Trophoblast cell (in vitro differentiated cells and primary cell): ENCODE results near the gene LAP3.

ENCODE experiments used
- DNase-seq, 2 donors: peaks; one replicate each; pipeline ENCODE4 v3.0.0-alpha.2; 2016
- H2AFZ ChIP-seq: 2 replicates; pipeline ENCODE4 v1.6.1; 2013; ENCODE audit warnings: low read length, moderate library complexity, mild to moderate bottlenecking; ENCODE audit not compliant: insufficient read depth, poor library complexity
- H2AK5ac ChIP-seq: 2 replicates; pipeline ENCODE4 v1.6.1; 2013; ENCODE audit warnings: mild to moderate bottlenecking, low read length
- H2BK120ac ChIP-seq: 2 replicates; pipeline ENCODE4 v1.6.1; 2013; ENCODE audit warnings: low read length, mild to moderate bottlenecking, moderate library complexity; ENCODE audit not compliant: insufficient read depth, poor library complexity
- H2BK12ac ChIP-seq: 2 replicates; pipeline ENCODE4 v1.6.1; 2013; ENCODE audit warnings: mild to moderate bottlenecking, low read length, moderate library complexity
- H2BK5ac ChIP-seq: 2 replicates; pipeline ENCODE4 v1.6.1; 2013; ENCODE audit warnings: low read length, low read depth, moderate library complexity, mild to moderate bottlenecking; ENCODE audit not compliant: poor library complexity
- H3K14ac ChIP-seq: 2 replicates; pipeline ENCODE4 v1.6.1; 2013; ENCODE audit warnings: mild to moderate bottlenecking, low read length
- H3K18ac ChIP-seq: 2 replicates; pipeline ENCODE4 v1.6.1; 2013; ENCODE audit warnings: mild to moderate bottlenecking, low read length
- H3K23ac ChIP-seq: 2 replicates; pipeline ENCODE4 v1.6.1; 2013; ENCODE audit warnings: low read length
- H3K27ac ChIP-seq: 2 replicates; pipeline ENCODE4 v1.5.1; 2013; ENCODE audit warnings: low read depth, mild to moderate bottlenecking, inconsistent platforms, low read length, moderate library complexity
- H3K27me3 ChIP-seq: 2 replicates; pipeline ENCODE4 v1.6.1; 2013; ENCODE audit warnings: inconsistent platforms, mild to moderate bottlenecking, low read length, moderate library complexity; ENCODE audit not compliant: insufficient read depth
- H3K36me3 ChIP-seq, 2 experiments: 1 replicate in 1 of 2; 2 replicates in 1 of 2; pipeline ENCODE4 v1.6.1; 2013; ENCODE audit warnings: low read length in 2 of 2, mild to moderate bottlenecking in 2 of 2, moderate library complexity in 1 of 2; ENCODE audit not compliant: insufficient read depth in 2 of 2, control insufficient read depth in 1 of 2
- H3K4ac ChIP-seq: 2 replicates; pipeline ENCODE4 v1.6.1; 2013; ENCODE audit warnings: low read depth, mild to moderate bottlenecking, low read length, moderate library complexity
- H3K4me1 ChIP-seq, 2 experiments: 1 replicate in 1 of 2; 2 replicates in 1 of 2; pipeline ENCODE4 v1.6.1; 2013; ENCODE audit warnings: low read length in 2 of 2, mild to moderate bottlenecking in 2 of 2, moderate library complexity in 1 of 2; ENCODE audit not compliant: insufficient read depth in 2 of 2, control insufficient read depth in 1 of 2
- H3K4me2 ChIP-seq: 2 replicates; pipeline ENCODE4 v1.6.1; 2013; ENCODE audit warnings: inconsistent platforms, mild to moderate bottlenecking, low read length, moderate library complexity
- H3K4me3 ChIP-seq: 2 replicates; pipeline ENCODE4 v1.5.1; 2013; ENCODE audit warnings: mild to moderate bottlenecking, low read depth, low read length, inconsistent platforms
- H3K79me1 ChIP-seq: one replicate; pipeline ENCODE4 v1.6.1; 2013; ENCODE audit warnings: low read length
- H3K79me2 ChIP-seq: 2 replicates; pipeline ENCODE4 v1.6.1; 2013; ENCODE audit warnings: low read length, mild to moderate bottlenecking; ENCODE audit not compliant: control insufficient read depth, insufficient read depth, poor library complexity
- H3K9ac ChIP-seq: 2 replicates; pipeline ENCODE4 v1.6.1; 2013; ENCODE audit warnings: mild to moderate bottlenecking, low read length
- H3K9me3 ChIP-seq: 2 replicates; pipeline ENCODE4 v1.6.1; 2013; ENCODE audit warnings: low read depth, mild to moderate bottlenecking, control low read depth, inconsistent platforms, low read length; ENCODE audit not compliant: insufficient read depth
- H4K12ac ChIP-seq: 2 replicates; pipeline ENCODE4 v1.6.1; 2013; ENCODE audit warnings: low read depth, mild to moderate bottlenecking, low read length, moderate library complexity
- H4K8ac ChIP-seq: 2 replicates; pipeline ENCODE4 v1.6.1; 2013; ENCODE audit warnings: low read depth, mild to moderate bottlenecking, low read length, moderate library complexity
- H4K91ac ChIP-seq: one replicate; pipeline ENCODE4 v1.6.1; 2013; ENCODE audit warnings: low read depth, mild to moderate bottlenecking, low read length, moderate library complexity
- WGBS: extraction: QIAGEN DNeasy Blood & Tissue Kit; methylation state at CpG from one replicate; pipeline ENCODE4 v1.1.7; 2013; ENCODE audit warnings: missing lambda C conversion rate; ENCODE audit not compliant: insufficient read length, insufficient coverage; ENCODE audit errors: extremely low coverage; 5-methylcytosine and 5-hydroxymethylcytosine counted together

LAP3 gene

DNA sequence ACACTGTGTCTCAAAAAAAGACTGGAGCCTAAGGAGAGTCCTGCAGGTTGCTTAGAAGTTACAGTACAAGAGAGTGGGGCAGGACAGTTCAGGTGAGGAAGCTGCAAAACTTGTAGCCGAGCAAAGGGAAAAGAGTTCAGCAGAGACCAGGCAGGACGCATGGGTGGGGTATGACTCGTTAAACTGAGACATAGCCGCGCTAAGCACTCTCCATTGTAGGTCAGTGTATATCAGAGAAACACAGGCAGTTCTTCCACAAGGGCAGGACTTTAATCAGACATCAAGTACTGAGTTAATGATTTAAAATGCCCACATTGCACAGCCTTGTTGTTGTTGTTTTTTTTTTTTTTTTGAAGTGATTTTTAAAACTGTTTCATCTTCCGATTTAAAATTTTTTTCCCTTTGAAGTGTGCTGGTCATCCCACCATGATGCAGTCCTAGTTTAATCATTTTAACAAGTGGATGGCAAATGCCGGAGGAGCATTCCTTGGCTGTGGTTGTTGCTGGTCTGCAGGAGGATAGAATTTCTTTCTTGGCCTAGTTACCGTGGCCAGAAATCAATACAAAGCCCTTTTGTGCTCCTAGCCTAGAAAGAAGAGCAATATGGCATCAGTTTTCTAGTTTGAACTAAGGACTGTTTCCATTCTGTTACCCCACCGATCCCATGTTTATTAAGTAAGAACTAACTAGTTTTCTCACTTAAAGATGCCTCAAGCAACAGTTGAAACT lies 10.3 kb downstream of the LAP3 start:
- Histone ChIP-seq H3K27ac (no peak overlapping the region), H3K18ac (no peak overlapping the region), H4K91ac (no peak overlapping the region), H3K9ac (no peak overlapping the region), H4K8ac (no peak overlapping the region), H3K4ac (no peak overlapping the region), H2AFZ (no peak overlapping the region), H3K4me2 (no peak overlapping the region), H3K4me1 (no peaks in the 10 kb centered on the region), H3K14ac (no peak overlapping the region), H2BK5ac (no peak overlapping the region), H2BK120ac (no peak overlapping the region), H3K23ac (no peak overlapping the region), H3K79me2 (no peaks in the 10 kb centered on the region), H2AK5ac (no peak overlapping the region), H4K12ac (no peak overlapping the region), H3K36me3 (peaks cover 28 to 45% of the 10 kb centered on the region in 2 experiments), H3K79me1 (no peaks in the 10 kb centered on the region), H3K27me3 (no peaks in the 10 kb centered on the region), H2BK12ac (no peak overlapping the region), H3K9me3 (no peaks in the 10 kb centered on the region), H3K4me3 (no peak overlapping the region)
- DNase-seq = no peak
- no CpG with 5 or more reads among the region's 9 CpGs for WGBS

DNA sequence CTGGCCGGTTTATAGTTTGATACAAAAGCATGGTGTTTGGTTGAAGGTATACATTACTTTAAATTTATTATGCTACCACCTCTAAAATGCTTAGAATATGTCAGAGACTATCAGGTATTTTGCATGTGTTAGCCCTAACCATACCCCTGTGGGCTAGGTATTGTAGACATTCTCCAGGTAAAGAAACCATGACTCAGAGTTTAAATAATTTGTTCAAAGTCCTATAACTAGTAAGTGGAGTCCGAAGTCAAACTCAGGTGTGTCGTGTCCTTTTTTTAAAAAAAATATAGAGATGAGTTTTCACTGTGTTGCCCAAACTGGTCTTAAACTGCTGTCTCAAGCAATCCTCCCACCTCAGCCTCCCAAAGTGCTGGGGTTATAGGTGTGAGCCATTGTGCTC lies 12.4 kb downstream of the LAP3 start:
- no CpG with 5 or more reads among the region's 3 CpGs for WGBS
- Histone ChIP-seq H3K9me3 (no peaks in the 10 kb centered on the region), H3K9ac (no peak overlapping the region), H3K27ac (no peak overlapping the region), H3K4me3 (no peak overlapping the region), H3K4me1 (no peaks in the 10 kb centered on the region), H3K36me3 (peaks cover 21 to 31% of the 10 kb centered on the region in 2 experiments), H2BK120ac (no peak overlapping the region), H2AK5ac (no peak overlapping the region), H4K8ac (no peak overlapping the region), H3K4me2 (no peak overlapping the region), H3K4ac (no peak overlapping the region), H3K23ac (no peak overlapping the region), H3K27me3 (no peaks in the 10 kb centered on the region), H2BK12ac (no peak overlapping the region), H3K79me1 (no peaks in the 10 kb centered on the region), H2AFZ (no peak overlapping the region), H3K18ac (no peak overlapping the region), H4K91ac (no peak overlapping the region), H3K79me2 (no peaks in the 10 kb centered on the region), H4K12ac (no peak overlapping the region), H2BK5ac (no peak overlapping the region), H3K14ac (no peak overlapping the region)
- DNase-seq = no peak

DNA sequence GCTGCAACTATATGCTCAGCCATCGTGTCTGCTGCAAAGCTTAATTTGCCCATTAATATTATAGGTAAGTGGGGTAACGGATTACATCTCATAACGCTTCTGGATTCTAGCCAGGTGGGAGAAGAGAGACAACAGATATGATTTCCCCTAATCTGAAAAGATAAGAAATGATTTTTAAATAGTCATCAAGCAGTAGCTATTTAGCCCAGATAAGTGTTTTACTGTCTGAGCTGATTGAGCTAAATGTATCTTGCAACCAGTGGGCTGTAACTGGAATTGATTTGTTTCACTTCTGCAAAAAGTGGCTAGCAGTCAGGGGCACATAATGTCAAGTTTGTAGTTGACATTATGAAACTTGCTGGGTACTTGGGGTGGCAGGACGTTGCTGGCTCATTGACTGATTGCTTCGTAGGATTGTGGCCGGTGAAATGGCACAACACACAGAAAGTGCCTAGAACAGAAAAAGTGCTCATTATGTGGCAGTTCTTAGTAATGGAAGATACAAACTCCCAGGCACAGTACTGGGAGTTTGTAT lies 18.5 kb downstream of the LAP3 start:
- peaks cover 24 to 36% of the 10 kb centered on the region in 2 experiments for H3K36me3 ChIP-seq
- H3K27ac ChIP-seq = no peak overlapping the region
- H4K8ac ChIP-seq = no peak overlapping the region
- H3K9me3 ChIP-seq = no peaks in the 10 kb centered on the region
- no peak overlapping the region for H3K4me3 ChIP-seq
- no peaks in the 10 kb centered on the region for H3K79me1 ChIP-seq
- no peak overlapping the region for H2AFZ ChIP-seq
- no peak overlapping the region for H3K4me2 ChIP-seq
- no peak overlapping the region for H3K4ac ChIP-seq
- H3K79me2 ChIP-seq = no peaks in the 10 kb centered on the region
- H3K23ac ChIP-seq = no peak overlapping the region
- H2BK12ac ChIP-seq = no peak overlapping the region
- H2BK120ac ChIP-seq = no peak overlapping the region
- WGBS = no CpG with 5 or more reads among the region's 6 CpGs
- no peak overlapping the region for H3K18ac ChIP-seq
- no peak overlapping the region for H3K14ac ChIP-seq
- no peak overlapping the region for H2AK5ac ChIP-seq
- H3K27me3 ChIP-seq = no peaks in the 10 kb centered on the region
- H4K12ac ChIP-seq = no peak overlapping the region
- no peak overlapping the region for H3K9ac ChIP-seq
- no peak overlapping the region for H2BK5ac ChIP-seq
- DNase-seq = no peak
- no peak overlapping the region for H4K91ac ChIP-seq
- no peaks in the 10 kb centered on the region for H3K4me1 ChIP-seq

DNA sequence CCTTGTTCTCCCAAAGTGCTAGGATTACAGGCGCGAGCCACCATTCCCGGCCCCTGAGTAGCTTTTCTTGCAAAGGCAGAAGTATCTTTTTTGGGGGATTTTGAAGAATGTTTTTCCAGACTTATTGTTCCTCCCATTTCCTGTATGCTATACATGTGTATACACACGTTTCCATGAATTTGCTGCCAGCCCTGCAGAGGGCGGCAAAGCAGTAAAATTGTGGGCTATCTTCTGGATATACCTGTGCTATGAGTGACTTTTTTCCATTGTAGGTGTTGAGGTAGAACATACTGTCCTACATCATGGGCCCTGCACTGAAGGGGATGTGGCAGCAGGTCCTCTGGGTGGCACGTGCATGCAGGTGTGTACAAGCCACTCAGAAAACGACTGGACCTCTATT lies 20.5 kb downstream of the LAP3 start:
- peak in 1 of 2 donors; percentile 66 for DNase-seq
- no peak overlapping the region for H2AFZ ChIP-seq
- no peak overlapping the region for H3K4me3 ChIP-seq
- H3K4me2 ChIP-seq = no peak overlapping the region
- H3K23ac ChIP-seq = no peak overlapping the region
- H3K36me3 ChIP-seq = peaks cover 21 to 39% of the 10 kb centered on the region in 2 experiments
- H3K9ac ChIP-seq = no peak overlapping the region
- no peaks in the 10 kb centered on the region for H3K9me3 ChIP-seq
- H3K4me1 ChIP-seq = no peaks in the 10 kb centered on the region
- H3K79me1 ChIP-seq = no peaks in the 10 kb centered on the region
- no peak overlapping the region for H3K18ac ChIP-seq
- no peak overlapping the region for H2AK5ac ChIP-seq
- H3K14ac ChIP-seq = no peak overlapping the region
- H4K8ac ChIP-seq = no peak overlapping the region
- no peak overlapping the region for H3K27ac ChIP-seq
- H2BK5ac ChIP-seq = no peak overlapping the region
- no peak overlapping the region for H2BK12ac ChIP-seq
- no peak overlapping the region for H2BK120ac ChIP-seq
- no peak overlapping the region for H3K4ac ChIP-seq
- no peak overlapping the region for H4K91ac ChIP-seq
- H4K12ac ChIP-seq = no peak overlapping the region
- no CpG with 5 or more reads among the region's 7 CpGs for WGBS
- H3K27me3 ChIP-seq = no peaks in the 10 kb centered on the region
- H3K79me2 ChIP-seq = no peaks in the 10 kb centered on the region
